RWPE2 (cell line): ENCODE data around the gene IQCF2.
"Not testable (repeated sequence)": the region's sequence is repeated elsewhere in the genome, so short reads cannot be mapped to it uniquely, and the experiment has no call there.

ENCODE experiments used
- ATAC-seq: fragments of 200-7000 bp; cut with Tn5 transposase; 3 replicates; pipeline ENCODE4 v1.9.1; 2021; ENCODE audit warnings: low read depth
- DNase-seq: peaks from one replicate; pipeline ENCODE4 v3.0.0-alpha.2; 2020; ENCODE audit warnings: low spot score
- H3K27ac ChIP-seq: fragments of 450-650 bp; 2 replicates; pipeline ENCODE4 v1.5.1; 2017; ENCODE audit warnings: mild to moderate bottlenecking; ENCODE audit not compliant: poor library complexity, severe bottlenecking
- H3K27me3 ChIP-seq: fragments of 250-450 bp; sonication (Bioruptor Pico); 2 replicates; pipeline ENCODE4 v1.5.1; 2021; ENCODE audit warnings: mild to moderate bottlenecking, moderate library complexity; ENCODE audit not compliant: insufficient read depth, poor library complexity, severe bottlenecking
- H3K36me3 ChIP-seq: fragments of 250-450 bp; sonication (Bioruptor Pico); 2 replicates; pipeline ENCODE4 v1.5.1; 2020; ENCODE audit warnings: low read depth, mild to moderate bottlenecking, moderate library complexity
- H3K4me1 ChIP-seq: fragments of 250-450 bp; sonication (Bioruptor Pico); 2 replicates; pipeline ENCODE4 v1.5.1; 2021; ENCODE audit warnings: mild to moderate bottlenecking, moderate library complexity; ENCODE audit not compliant: insufficient read depth, poor library complexity, severe bottlenecking
- H3K4me3 ChIP-seq: fragments of 250-450 bp; sonication (Bioruptor Pico); 2 replicates; pipeline ENCODE4 v1.5.1; 2021; ENCODE audit warnings: mild to moderate bottlenecking, moderate library complexity; ENCODE audit not compliant: severe bottlenecking
- H3K9me3 ChIP-seq: fragments of 250-450 bp; sonication (Bioruptor Pico); 2 replicates; pipeline ENCODE4 v1.5.1; 2021; ENCODE audit warnings: mild to moderate bottlenecking, moderate library complexity; ENCODE audit not compliant: severe bottlenecking
- CTCF ChIP-seq: fragments of 450-650 bp; IDR thresholded peaks from one replicate; pipeline ENCODE4 v1.5.1; 2017; ENCODE audit warnings: mild to moderate bottlenecking, moderate library complexity; ENCODE audit not compliant: poor library complexity, severe bottlenecking

The IQCF2 gene

DNA sequence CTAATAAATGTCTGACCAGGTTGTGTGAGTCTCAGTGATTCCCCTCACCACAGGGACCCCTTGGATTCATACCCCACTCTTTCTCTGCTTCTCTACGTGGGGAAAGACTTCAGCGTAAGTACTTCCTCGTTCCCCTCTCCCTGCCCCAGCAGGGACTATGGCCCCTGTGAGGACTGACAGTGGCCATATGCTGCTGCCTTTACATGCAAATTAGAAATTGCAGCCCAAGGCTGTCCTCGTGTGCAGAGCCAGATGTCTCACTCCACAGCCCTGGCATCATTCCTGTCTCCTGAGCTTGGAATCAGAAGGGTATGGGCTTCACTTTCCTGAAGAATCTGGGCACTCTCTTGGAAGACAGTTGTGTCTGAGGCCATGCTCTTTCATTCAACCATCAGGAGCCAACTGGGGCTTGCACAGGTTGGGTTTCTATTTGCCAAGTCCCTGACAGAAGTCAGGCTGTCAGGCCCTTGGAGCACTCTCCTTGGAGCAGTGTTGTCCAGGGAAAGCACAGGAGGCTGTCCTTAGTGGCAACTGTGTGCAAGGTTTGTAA is 30.5 kb upstream of the IQCF2 start:
- no peak for TF ChIP-seq CTCF
- Histone ChIP-seq H3K36me3 (no peaks in the 10 kb centered on the region), H3K27ac (no peak overlapping the region), H3K4me3 (no peak overlapping the region), H3K27me3 (peaks cover 10% of the 10 kb centered on the region), H3K4me1 (no peaks in the 10 kb centered on the region), H3K9me3 (peaks cover 3% of the 10 kb centered on the region)
- DNase-seq (no peak), ATAC-seq (no peak)

DNA sequence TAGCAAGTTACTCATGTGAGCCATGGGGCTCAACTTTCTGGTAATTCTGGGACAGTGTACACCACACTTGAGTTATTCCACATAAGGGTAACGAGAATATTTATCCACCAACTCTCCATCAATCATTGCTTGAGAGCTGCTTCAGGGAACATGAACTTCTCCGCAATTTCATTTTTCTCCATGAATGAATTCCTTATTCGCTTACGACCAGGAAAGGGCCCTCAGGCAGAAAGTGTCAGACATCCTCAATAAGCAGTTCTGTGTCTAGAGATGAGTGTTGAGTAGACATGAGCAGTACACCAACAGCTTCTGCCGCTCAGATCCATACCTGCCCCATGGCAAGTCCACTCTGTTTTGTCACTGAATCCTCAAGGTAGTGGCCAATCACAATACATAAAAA is 24.8 kb upstream of the IQCF2 start:
- DNase-seq: no peak
- Histone ChIP-seq H3K27me3 (peaks cover 10% of the 10 kb centered on the region), H3K27ac (no peak overlapping the region), H3K9me3 (peaks cover 3% of the 10 kb centered on the region), H3K4me1 (no peaks in the 10 kb centered on the region), H3K4me3 (no peak overlapping the region), H3K36me3 (no peaks in the 10 kb centered on the region)
- ATAC-seq: no peak
- no peak for TF ChIP-seq CTCF

DNA sequence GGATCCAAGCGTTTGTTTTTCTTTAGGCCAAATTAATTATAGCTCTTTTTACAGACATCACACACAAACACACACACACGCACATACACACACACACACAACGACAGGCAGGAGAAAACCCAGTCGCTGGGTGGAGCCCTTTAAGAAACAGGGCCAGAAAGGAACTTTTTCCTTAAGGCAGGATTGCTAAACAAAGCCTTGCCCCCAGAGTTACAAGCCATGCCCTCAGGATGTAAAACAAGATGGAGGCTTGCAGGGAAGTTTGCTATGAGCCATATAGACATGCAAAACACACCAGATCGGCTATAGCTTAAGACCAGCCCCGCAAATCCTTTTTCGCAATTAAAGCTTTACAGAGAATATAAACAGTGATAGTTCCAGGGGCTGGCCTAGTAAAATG is 16.3 kb upstream of the IQCF2 start:
- Histone ChIP-seq H3K4me1 (no peaks in the 10 kb centered on the region), H3K27ac (no peak overlapping the region), H3K4me3 (no peak overlapping the region), H3K36me3 (no peaks in the 10 kb centered on the region), H3K27me3 (peaks cover 3% of the 10 kb centered on the region), H3K9me3 (no peaks in the 10 kb centered on the region)
- ATAC-seq: no peak
- TF ChIP-seq CTCF: no peak
- DNase-seq: no peak

- DNase-seq, H3K27me3 ChIP-seq, H3K4me3 ChIP-seq, H3K27ac ChIP-seq, H3K4me1 ChIP-seq, ATAC-seq, H3K36me3 ChIP-seq, H3K9me3 ChIP-seq: not testable (repeated sequence)
Measured at GRCh38 chr3:51855411-51855810, 6.0 kb upstream of the IQCF2 start.

GRCh38 chr3:51862886-51863285 is 1.5 kb downstream of the IQCF2 start:
- Histone ChIP-seq H3K27me3 (peaks cover 5% of the 10 kb centered on the region), H3K4me3 (no peak overlapping the region), H3K27ac (no peak overlapping the region), H3K36me3 (no peaks in the 10 kb centered on the region), H3K9me3 (no peaks in the 10 kb centered on the region), H3K4me1 (no peaks in the 10 kb centered on the region)
- DNase-seq (no peak), ATAC-seq (no peak)
- no peak for TF ChIP-seq CTCF

DNA sequence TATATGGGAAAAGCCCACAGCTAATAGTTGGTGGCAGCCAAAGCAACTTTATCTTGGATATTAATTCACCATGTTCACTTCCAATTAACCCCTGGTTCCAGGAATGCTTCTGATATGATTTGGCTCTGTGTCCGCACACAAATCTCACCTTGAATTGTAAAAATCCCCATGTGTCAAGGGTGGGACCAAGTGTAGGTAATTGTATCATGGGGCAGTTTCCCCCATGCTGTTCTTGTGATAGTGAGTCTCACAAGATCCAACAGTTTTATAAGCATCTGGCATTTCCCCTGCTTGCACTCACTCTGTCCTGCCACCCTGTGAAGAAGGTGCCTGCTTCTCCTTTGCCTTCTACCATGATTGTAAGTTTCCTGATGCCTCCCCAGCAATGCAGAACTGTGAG is 7.5 kb downstream of the IQCF2 start:
- not testable (repeated sequence) for H3K27me3 ChIP-seq, H3K4me1 ChIP-seq, H3K4me3 ChIP-seq, H3K36me3 ChIP-seq, H3K27ac ChIP-seq, ATAC-seq, H3K9me3 ChIP-seq, DNase-seq
